ENCODE data around the gene KNDC1.

KNDC1 gene

GRCh38 chr10:133178357-133179127 is 18.5 kb downstream of the KNDC1 start:
- no peak for DNase-seq (ENCODE audit: low read depth)

GRCh38 chr10:133179128-133179520 is 19.1 kb downstream of the KNDC1 start:
- no peak for DNase-seq (ENCODE audit: low read depth)

GRCh38 chr10:133179651-133180050 is 19.6 kb downstream of the KNDC1 start:
- no peak for DNase-seq (ENCODE audit: low read depth)

- no peak for DNase-seq (ENCODE audit: low read depth)
These were observed 20.4 kb downstream of the KNDC1 start for GRCh38 chr10:133180192-133180964.

GRCh38 chr10:133180965-133181639 is 21.1 kb downstream of the KNDC1 start:
- DNase-seq (ENCODE audit: low read depth): no peak

- DNase-seq (ENCODE audit: low read depth): no peak
These were observed 22.2 kb downstream of the KNDC1 start for GRCh38 chr10:133182190-133182589.

- no peak for DNase-seq (ENCODE audit: low read depth)
These were observed 23.0 kb downstream of the KNDC1 start for GRCh38 chr10:133182791-133183645.

DNA sequence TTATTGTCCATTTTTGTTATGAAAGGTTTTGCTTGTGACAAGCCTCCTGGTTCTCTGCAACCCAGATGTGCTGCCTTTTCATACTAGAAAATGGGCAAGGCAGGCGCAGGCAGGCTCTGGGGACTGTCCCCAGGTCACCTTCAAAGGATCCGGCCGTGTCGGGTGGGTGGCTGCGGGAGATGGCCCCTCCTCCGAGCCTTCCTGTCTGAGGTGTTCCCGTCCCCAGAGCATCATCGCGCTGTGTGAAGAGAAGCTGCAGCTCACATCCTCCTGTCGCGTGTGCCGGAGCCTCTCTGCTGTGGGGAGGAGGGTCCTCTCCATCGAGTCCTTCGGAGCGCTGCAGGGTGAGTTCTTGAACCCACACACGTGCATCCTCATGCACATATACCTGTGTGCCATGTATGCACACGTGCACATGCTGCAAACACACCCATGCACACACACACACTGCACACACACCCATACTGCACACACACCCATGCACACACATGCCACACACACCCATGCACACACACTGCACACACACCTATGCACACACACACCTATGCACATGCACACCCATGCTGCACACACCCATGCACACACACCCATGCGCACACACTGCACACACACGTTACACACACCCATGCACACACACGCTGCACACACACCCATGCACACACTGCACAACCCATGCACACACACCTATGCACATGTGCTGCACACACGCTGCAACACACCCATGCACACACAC is 23.8 kb downstream of the KNDC1 start:
- DNase-seq (ENCODE audit: low read depth): no peak

GRCh38 chr10:133184591-133185244 is 24.7 kb downstream of the KNDC1 start:
- DNase-seq (ENCODE audit: low read depth): no peak

DNA sequence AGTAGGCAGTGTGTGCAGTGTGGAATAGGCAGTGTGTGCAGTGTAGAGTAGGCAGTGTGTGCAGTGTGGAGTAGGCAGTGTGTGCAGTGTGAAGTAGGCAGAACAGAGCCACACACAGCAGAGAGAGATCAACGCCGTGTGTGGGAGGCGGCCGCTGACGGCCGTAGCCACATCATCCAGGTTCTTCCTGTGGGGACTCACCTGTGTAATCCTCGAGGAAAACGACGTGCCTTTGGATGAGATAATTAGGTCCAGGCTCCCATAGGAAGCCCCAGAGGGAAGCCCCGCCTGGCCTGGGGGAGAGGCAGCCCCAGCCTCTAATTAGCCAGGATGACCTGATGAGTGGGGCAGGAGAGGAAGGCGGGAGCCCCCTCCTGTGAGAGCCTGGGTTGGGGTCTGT is 25.4 kb downstream of the KNDC1 start:
- no peak for DNase-seq (ENCODE audit: low read depth)

GRCh38 chr10:133185916-133186315 is 25.9 kb downstream of the KNDC1 start:
- DNase-seq (ENCODE audit: low read depth): no peak

DNA sequence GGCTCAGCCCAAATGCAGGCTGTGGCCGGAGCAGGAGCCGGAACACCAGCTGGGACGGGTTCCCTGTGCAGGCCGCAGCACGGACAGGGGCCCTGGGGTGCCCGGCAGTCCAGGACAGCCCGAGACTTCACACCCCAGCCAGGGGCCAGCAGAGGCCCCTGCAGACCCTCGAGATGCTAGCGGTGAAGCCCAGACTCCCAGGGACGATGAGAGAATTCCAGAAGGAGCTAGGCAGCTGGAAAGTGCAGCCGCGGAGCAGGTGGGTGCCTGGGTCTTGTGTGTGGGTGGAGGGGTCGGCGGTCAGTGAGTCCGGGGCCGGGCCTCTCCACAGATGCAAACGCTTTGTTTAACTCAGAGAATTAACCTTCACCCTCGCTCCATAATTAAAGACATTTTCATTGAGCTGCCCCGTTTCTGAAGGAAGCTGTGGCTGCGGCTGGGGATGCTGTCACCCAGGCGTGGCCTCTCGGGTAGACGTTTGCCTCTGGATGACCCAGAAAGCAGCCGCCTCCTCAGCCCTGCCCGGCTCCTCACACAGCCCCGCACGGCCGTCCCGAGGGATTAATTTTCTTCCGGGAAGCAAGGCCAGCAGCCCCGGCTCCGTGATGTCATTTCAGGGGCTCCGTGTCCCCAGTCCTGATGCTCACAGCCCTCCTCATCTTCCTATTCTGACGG is 26.5 kb downstream of the KNDC1 start:
- DNase-seq (ENCODE audit: low read depth): no peak

DNA sequence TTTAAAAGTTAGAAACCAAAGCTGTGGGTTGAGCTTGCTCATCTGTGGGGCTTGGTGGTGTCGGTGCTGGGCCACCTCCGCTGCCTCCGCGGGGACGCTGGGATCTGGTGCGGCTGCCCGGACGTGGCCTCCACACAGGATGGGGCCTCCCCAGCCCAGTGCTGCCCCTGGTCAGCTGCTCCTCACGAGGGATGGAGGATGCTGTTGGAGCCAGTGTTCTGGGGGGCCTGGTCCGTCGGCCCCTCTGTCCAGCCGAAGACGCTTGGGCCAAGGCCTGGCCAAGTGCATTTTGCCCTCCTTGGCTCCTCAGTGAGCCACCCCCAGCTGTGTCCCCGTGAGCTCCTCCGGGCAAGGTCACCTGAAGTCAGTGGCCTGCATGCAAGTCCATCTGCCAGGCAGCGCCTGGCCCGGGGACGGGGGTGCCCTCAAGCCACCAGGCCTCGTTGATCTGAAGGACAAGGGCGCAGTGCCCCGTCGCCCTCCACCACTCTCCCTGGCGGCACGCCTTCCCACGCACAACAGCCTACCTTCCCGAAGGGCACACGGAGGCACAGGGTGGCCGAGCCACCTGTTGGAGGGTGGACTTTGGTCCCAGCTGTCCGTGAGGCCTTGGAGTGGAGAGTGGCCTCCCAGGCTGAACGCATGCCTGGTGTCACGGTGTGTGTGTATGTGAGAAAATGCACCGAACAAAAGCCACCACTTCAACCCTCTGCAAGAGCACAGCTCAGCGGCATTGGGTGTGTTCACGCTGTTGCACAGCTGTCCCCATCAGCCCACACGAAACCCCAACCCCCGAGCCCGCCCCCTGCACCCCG is 27.3 kb downstream of the KNDC1 start:
- no peak for DNase-seq (ENCODE audit: low read depth)

GRCh38 chr10:133187906-133188681 is 28.1 kb downstream of the KNDC1 start:
- DNase-seq (ENCODE audit: low read depth): no peak

GRCh38 chr10:133189256-133189655 is 29.2 kb downstream of the KNDC1 start:
- no peak for DNase-seq (ENCODE audit: low read depth)

DNA sequence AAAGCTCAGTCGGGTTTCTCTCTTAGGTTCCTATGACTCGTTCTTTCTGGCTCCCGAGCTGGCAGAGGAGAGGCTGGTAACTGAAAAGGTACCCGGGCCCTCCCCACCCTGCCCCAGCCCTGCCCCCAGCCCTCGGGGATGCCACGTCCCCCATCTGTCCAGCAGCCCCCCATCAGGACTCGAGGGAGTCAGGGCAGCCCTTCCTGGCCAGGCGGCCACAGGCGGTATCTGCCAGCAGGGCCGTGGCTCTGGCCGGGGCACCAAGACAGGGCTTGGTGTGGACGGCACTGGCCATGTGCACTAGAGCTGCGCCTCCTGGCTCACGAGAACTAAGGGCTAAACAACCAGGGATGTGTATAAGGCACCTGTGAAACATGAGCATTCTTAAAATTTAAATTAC is 29.7 kb downstream of the KNDC1 start:
- DNase-seq (ENCODE audit: low read depth): no peak

- no peak for DNase-seq (ENCODE audit: low read depth)
These were observed 30.2 kb downstream of the KNDC1 start for GRCh38 chr10:133190225-133190624.

GRCh38 chr10:133191651-133192050 is 31.6 kb downstream of the KNDC1 start:
- no peak for DNase-seq (ENCODE audit: low read depth)

DNA sequence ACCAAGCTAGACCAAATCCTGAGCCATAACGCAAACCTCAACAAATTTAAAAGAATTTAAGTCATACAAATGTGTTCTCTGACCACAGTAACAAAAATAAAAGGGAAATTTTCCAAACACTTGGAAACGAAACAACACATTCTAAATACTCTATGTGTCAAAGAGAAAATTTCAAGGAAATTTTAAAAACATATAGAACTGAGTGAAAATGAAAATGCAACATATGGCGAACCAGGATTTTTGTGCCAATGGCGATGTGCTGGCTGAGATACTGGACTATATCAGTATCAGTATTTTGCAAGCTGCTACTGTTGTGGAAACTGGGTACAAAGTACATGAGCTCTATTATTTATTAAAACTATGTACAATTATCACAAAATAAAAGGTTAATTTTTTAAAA is 34.1 kb downstream of the KNDC1 start:
- no peak for DNase-seq (ENCODE audit: low read depth)
